OCI-M1 (cell line): ENCODE data around the gene FAM193B.
A peak's percentile ranks its signal among the peaks of the same experiment; 100 is the strongest.
"Not testable (repeated sequence)": the region's sequence is repeated elsewhere in the genome, so short reads cannot be mapped to it uniquely, and the experiment has no call there.

Experiments used
- DNase-seq: peaks from one replicate; lab custom pipeline; 2025; lab: John Stamatoyannopoulos, UW

The FAM193B gene

DNA sequence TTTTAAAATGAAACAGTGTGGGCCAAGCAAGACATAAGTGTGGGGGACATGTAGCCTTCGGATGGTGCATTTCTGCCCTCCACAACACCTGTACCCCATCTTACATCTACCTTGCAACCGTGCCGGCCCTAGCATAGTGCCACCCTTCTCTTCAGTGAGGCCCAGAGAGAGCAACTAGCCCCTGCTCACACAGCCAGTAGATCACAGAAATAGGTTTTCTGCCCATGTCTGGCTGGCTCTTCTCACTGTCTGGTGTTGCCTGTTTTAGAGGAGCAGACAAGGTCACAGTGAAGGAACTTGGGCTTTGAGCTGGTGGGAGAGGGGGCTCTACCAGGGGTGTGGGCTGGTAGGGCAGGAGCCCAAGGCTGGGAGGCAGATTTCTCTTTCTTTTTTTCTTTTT lies 68.1 kb downstream of the FAM193B start:
- DNase-seq = no peak

DNA sequence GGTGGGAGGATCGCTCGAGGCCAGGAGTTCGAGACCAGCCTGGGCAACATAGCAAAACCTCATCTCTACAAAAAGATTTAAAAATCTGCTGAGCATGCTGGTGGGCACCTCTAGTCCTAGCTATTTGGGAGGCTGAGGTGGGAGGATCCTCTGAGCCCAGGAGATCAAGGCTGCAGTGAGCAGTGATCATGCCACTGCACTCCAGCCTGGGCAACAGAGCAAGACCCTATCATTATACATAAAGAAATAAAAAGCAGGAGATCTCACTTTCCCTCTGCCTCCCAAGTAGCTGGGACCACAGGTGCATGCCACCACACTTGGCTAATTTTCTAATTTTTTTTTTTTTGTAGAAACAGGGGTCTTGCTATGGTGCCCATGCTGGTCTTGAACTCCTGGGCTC lies 68.6 kb downstream of the FAM193B start:
- DNase-seq = not testable (repeated sequence)

DNA sequence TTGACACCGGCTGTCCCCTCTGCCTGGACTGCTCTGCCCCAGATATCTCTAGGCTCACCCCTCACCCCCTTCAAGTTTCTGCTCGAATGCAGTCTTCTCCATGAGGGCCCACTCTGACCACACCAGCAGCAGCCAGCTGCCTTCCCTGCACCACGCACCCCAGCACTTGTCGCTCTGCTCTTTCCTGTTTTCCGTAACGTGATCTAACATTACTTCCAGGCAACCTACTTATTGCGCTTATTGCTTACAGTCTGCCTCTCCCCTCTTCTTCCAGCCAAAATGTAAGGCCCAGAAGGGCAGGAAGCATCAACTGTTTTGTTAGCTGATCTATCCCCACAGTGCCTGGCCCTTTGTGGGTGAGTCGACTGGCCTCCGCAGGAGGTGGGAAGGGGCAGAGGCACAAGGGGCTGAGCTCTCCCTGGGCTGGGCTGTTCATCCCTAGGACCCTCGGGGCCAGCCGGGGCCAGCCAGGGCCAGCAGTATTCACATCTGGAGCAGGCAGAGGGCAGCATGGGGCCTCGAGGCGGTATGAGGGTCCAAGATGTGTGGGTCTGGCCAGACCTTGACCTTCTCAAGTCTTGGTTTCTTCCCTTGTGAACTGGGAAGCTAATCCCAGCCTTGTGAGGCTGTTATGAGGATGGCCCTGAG lies 69.3 kb downstream of the FAM193B start:
- no peak for DNase-seq

DNA sequence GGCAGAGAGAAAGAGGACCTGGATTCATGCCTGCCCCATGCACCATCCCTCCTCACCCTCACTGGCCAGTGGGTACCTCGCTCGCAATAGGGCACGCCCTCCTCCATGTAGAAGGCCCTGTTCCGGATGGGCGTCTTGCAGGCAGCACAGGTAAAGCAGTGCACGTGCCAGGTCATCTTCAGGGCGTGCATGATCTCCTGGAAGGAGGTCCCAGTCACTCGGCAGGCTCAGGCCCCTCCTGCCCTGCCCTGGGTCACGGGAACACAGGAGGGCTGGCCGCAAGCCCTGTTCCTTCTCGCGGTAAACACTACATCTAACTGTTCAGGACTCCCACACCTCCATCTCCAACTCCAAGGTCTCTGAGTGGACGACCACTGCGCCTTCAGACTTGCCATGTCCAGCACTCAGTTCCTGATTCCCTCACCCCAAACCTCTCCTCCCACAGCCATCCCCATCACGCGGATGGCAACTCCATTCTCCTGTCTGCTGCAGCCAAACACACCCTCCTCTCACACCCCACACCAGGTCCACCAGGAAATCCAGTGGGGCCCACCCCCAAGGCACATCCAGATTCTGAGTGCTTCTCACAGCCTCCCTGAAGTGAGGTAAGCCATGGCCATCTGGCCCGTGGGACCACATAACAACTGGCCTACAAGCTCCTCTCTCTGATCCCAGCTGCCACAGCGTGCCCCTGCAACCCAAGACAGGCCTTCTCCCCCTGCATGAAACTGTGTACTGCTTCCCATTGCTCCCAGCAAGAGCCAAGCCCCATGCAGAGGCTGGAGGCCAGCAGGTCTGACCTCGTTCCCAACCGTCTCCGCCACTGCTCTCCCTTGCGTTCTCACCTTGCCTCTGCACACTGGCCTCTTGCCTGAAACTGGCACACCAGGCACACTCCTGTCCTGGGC lies 70.1 kb downstream of the FAM193B start:
- DNase-seq = no peak

DNA sequence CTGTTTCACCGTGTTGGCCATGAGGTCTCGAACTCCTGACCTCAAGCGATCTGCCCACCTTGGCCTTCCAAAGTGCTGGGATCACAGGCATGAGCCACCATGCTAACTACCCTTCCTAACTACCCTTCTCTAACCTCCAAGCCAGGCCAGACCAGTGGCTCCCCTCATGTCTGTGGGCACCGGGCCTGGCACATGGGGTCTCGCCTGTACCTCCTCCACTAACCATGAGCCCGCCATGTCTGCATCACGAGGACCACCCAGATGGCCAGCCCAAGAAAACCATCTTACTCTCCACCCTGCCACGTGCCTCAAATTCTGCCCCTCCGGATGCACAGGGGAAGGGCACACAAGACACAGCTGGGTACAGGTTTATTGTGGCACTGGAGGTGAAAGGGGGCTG lies 71.3 kb downstream of the FAM193B start:
- DNase-seq = no peak

DNA sequence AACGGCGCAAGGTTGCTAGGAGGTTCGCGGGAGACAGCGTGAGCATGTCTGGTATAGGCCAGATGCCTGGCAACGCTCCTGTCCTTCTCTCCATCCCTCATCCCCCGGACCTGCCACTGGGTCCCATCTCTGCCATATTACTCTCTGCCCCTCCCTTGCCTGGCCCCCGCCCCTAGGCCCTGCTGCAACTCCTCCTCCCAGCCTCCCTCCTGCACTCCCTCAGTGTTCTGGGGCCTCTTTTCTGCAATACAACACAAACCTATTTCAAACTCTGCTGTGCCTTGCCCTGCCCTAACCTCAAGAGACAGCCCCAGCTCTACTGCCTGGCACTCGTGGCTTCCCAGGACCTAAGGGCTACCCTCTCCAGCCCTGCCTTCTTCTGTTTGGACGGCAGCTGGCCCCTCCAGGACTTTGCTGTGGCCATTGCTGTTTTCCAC lies 72.0 kb downstream of the FAM193B start:
- DNase-seq = no peak

DNA sequence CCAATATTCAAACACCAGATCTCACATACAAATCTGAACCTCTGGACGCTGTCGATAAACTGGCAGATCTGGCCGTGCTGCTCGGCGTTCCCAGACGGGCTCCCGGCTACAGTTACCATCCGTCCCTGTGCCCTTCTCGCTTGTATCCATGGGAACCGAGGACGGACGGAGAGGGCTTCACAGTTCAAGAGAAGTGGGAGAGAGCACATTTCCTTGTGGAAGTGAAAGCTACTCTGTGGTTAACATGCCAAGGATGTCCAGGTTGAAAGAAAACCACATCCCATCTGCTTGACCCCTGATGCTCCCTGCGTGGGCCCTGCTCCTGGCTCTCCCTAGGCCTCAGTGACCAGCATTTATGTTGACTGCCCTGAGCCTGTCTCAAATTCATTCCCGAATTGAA lies 74.6 kb downstream of the FAM193B start:
- DNase-seq = peak; percentile 26

DNA sequence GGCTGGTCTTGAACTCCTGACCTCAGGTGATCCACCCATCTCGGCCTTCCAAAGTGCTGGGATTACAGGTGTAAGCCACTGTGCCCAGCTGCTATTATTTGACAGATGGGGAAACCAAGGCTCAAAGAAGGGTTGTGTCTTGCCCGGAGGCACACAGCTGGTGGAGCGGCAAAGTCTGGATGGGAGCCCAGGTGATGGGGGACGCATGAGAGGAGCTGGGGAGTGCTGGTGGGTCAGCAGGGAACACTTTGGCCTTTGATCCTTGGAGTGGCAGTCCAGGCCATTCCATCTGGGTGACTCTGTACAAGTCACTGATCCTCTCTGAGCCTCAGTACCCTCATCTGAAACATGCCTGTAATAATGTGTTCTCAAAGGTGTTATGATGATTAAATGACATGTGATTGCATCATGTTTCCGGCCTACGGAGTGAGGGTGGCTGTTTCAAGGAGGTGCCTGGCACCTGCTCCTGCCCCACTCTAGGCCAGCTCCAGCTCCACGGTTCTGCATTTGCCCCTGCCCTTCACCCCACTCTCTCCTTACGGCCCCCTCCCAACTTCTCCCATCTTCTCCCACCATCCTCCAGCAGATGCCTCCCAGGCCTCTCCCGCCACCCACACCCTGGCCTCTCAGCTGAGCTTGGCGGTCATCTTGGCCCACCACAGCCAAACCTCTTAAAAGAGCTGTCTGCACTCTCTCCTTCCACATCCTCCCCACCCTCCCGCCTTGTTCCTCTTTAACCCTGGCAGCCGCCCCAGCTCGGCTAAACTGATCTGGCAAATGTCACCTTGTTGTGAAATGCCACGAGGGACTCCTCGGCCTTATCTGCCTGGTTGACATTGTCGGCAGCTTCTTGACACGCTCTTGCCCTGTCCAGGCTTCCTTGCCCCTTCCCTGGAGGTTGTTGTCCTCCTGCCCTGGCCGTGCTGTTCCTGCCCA lies 75.4 kb downstream of the FAM193B start:
- DNase-seq = peak; percentile 95

DNA sequence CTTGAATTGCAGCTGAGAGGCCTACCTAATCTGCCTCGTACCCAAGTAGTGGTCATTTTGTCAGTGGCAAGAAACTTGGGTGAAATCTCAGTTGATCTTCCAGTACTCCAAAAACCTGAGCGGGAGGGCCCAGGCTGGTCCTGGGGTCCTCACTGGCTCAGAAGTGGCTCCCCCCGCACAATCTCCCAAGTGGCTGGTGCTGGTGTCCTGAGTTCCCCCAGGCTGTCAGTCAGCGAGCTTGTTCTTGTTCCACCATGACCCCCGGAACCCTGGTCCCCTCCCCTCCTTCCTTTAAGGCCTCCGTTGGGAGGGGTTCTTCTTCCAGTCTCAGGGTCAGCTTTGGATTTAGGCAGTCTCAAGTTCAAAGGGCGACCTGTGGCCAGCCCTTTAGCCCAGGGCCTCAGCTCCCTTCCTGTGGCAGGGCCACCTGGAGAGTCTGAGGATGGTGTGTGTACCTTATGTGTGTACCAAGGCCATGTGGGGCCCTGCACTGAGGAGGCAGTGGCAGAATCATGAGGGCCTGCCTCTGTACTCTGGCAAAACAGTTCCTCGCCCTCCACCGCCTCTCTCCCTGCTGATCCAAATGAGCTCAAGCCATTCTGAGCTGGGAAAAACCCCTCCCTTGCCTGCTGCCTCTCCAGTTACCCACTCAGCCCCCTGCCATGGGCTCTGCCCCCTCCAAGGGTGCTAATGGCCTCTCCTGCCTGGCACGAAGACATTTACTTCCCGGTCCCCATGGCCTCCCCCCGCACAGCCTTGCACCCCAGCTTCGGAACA lies 76.5 kb downstream of the FAM193B start:
- no peak for DNase-seq

DNA sequence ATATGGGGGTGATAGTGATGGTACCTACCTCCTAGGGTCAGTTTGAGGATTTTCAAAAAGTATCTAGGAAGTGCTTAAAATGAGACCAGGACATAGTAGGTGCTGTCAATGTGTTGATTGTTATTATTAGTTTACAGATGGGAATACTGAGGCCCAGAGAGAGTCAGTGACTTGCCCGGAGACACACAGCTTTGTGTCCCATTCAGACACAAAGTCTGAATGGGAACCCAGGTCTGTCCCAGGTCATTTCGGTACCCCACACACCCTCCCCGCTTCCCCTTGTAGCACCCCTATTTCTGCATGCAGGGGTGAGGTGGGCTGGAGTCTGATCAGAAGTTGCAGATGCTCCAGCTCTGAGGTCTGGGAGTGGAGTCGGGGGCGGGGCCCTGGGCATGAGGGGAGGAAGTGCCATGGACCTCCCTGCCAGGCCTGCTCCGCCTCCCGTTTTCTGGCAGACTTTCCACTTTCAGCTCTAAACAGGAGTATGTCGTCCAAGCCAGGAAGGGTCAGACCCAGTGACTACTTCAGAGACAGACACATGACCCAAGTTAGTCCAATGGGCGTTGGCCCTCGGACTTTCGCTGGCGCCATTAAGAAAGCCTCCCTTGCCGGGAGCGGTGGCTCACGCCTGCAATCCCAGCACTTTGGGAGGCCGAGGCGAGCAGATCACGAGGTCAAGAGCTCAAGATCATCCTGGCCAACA lies 77.7 kb downstream of the FAM193B start:
- DNase-seq = no peak

DNA sequence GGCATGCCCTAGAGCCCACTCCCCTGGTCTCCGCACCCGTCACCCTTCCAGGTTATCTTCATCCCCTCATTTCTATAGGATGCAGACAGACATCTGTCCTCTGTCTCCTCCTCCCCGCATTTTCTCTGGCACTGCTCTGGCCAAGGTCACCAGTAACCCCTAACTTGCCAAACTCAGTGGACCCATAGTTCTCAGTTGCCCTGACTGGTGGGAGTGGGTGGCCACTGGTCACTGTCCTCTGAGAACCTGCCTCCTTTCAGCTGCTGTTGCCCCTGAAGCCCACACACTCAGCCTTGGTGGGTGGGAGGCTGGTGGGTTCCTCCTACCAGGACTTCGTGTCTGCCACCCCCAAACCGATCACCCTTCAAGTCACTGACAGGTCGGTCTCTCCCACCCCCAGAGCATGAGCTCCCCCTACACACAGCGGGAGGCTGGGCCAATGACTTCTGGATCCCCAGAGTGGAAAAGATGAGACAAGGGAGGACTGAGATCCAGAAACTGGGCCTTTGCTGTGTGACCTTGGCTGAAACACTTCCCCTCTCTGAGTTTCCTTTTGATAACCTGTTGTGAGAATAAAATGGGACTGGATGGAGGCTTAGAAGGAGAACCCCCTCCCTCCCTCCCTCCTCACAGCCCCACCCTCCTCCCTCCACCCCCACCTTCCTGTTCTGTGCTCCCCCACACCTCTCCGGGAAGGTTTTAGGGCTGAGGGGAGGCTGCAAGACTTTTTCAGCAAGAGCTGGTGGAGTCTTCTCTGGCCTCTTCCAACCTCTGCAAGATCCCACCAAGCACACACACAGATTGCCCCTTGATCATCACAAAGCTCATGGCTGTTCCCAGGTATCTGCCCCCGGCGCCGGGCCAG lies 78.6 kb downstream of the FAM193B start:
- DNase-seq = no peak

DNA sequence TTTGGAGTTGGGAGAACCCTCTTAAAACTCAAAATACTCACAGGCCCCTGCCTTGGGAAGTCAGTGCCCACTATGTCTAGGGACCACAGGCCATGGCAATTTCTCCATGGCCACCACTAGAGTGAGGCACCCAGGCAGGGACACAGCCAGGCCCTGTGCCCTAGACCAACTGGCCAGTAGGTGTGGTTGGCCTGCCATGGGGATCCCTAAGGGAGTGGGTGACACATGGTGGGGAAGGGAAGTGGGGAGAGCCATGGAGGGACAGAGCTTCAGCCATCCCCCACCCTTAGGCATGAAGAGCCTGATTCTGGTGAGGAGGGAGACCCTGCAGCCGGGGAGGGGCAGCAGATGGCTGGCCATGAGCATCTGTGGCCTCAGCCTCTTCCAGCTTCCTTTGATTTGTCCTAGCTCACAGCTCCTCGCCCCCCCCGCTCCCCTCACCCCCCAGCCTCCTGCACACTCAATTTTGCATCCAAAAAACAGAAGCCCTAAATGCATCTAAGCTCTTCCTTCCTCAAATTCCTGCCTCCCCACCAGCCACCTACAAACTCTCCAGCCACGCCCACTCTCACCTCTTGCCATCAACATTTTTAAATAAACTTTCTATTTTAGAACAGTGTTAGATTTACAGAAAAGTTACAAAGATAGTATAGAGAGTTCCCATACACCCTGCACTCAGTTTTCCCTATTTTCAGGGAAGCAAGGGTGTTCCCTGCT lies 79.4 kb downstream of the FAM193B start:
- no peak for DNase-seq

DNA sequence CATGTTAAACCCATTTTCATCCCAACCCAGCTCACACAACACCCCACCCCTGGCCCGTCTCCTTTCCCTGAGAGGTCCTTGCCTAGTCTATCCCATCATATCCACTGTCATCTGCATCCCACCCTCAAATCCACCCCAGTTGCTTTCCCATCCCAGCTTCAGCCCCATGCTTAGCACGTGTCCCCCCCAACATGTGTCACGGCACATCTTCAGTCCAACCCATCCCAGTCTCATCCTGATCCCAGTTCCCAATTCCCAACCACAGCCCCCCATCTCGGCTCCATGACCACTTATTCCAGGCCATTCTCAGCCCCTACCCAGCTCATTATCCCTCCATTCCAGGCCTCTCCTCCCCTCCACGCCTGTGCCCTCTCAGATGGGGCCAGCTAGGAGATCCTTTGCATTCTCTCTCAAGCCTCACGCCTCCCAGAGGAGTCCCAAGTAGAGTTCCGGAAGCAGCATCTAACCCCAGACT lies 80.3 kb downstream of the FAM193B start:
- no peak for DNase-seq

DNA sequence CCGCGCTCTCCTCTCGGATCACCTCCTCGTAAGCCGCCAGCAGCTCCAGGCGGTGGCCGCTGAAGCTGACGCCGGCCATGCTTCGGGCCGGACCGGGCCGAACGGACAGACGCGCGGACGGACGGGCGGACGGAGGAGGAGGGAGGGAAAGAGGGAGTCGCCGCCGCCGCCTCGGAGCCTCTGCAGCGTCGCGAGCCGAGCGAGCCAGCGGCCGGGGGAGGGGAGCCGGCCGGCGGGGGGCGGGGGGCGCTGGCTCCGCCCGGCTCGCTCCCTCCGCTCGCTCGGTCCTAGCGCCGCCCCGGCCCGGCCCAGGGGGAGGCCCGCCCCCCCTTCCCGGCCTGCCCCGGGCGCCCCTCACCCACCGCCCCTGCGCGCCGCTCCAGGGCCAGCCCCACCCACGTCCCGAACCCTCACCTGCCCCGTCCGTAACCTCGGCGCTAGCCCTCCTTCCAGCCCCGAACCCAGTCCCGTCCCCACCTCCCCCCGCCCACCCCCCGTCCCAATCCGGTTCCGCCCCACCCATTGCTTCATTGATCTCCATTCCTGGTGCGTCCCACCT lies 80.8 kb downstream of the FAM193B start, which contains the start of gene DBN1:
TSS of gene DBN1 (minus strand) at position 192 of the 559 bp plus-strand sequence. CDS start at position 79, 113 bp downstream.
- peak; percentile 73 for DNase-seq

DNA sequence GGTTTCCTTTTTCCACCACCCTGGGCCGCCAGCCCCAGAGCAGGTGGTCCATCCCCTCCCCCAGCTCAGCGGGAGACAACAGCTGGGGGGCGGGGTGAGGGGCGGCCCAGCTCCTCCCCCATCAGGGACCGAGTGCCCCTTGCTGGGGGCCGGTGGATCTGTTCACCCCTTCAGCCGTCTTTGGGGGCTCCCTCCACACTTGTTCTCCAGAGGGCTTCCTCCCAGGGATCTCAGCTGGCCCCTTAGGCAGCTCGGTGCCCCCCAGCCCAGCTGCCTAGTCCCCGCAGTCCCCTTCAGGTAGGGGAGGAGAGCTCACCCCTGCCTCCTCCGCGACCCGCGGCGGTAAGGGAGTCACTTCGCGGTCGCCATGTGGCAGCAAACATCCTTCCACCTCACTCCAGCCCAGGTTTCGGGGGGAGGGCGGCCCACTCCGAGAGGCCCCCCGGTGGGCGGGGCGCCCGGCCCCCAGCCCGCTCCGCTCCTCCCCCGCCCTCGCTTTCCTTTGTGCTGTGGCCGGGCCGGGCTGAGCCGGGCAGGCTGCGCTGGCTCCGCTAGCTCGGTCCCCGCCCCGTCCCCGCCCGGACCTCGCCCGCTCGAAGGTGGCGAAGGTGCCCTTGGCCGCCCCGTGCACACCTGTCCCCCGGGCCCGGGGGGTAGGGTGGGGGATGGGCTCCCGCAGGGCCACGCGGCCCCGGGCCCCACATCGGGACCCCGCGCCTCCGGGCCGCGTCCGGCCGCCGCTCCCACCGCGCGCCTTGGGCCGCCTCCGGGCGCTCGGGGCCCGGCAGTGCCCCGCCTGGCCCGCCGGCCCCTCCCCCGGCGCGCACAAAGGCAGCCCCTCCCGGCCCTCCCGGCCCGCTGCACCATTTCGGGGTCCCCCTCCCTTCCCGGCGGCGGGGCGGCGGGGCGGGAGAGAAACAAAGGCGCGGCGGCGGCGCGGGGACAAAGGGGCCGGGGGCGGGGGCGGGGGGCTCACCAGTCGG lies 81.6 kb downstream of the FAM193B start:
- DNase-seq = peak; percentile 47

DNA sequence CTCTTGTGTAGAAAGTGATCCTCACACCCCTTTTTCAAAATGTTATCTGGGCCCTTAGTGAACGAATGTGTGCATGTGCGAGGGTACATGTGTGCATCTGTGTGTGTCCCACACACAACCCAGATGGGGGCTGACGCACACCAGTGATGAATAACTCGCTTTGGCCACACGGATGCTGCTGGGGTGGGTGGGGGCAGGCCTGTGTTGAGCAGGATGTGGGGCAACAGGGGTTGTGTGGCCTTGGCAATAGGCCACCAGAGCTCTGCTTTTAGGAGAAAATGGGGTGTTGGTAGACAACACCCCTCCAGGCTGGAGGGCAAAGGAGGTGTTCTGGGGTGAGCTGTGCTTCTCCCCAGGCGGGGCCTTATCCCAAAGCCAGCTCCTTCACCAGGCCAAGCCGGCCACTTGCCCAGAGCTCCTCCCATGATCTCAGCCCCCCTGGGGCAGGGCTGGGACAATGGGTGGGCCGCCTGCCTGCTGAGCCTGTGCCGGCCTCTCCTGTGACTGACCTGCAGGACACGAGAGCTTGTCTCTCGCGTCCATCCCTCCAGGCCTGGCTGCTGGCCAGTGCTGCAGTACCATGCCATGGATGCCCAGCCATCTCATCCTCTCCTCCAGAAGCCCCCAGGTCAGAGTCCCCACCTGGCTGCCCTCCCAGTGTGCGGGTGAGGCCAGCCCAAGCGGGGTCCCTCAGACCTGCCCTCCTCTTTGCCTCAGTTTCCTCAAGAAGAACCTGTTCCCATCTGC lies 82.6 kb downstream of the FAM193B start:
- no peak for DNase-seq
